GM12892 (cell line): ENCODE measurements around the gene WFDC5.

Source experiments
- POLR2A ChIP-seq: IDR thresholded peaks from 2 replicates; pipeline ENCODE4 v1.6.1; 2011; ENCODE audit warnings: low read depth, low read length, control low read depth
- POLR2AphosphoS5 ChIP-seq: IDR thresholded peaks from 2 replicates; pipeline ENCODE4 v1.6.1; 2011; ENCODE audit warnings: low read depth, low read length, control low read depth
- TAF1 ChIP-seq: IDR thresholded peaks from 2 replicates; pipeline ENCODE4 v1.6.1; 2011; ENCODE audit warnings: low read depth, mild to moderate bottlenecking, control low read depth, low read length, borderline replicate concordance

- no peak for TF ChIP-seq POLR2A
- no peak for TF ChIP-seq POLR2AphosphoS5
- TF ChIP-seq TAF1: no peak
These were observed 13.1 kb upstream of the WFDC5 start for GRCh38 chr20:45128099-45128498.
